HepG2 (cell line): ENCODE measurements around the gene SKP1. TPM values are rescaled to one million over a fixed set of nuclear protein-coding genes. Genes with fewer than 3 reads are reported as not detected.

Source experiments
- CENPX ChIP-seq: sonication (generic); formaldehyde crosslinking; IDR thresholded peaks from 2 replicates; pipeline ENCODE4 v1.9.0; 2021; ENCODE audit warnings: mild to moderate bottlenecking, missing genetic modification reagents, moderate library complexity
- GFI1 ChIP-seq: sonication (generic); formaldehyde crosslinking; IDR thresholded peaks from 2 replicates; pipeline ENCODE4 v1.5.0; 2020; ENCODE audit warnings: missing genetic modification reagents, mild to moderate bottlenecking, borderline replicate concordance
- HMG20A ChIP-seq: IDR thresholded peaks from 2 replicates; pipeline ENCODE4 v1.6.1; 2016; ENCODE audit warnings: borderline replicate concordance
- MYC ChIP-seq: sonication (generic); formaldehyde crosslinking; IDR thresholded peaks from 2 replicates; pipeline ENCODE4 v1.9.0; 2021; ENCODE audit warnings: missing genetic modification reagents, borderline replicate concordance
- NFYB ChIP-seq: sonication (generic); formaldehyde crosslinking; IDR thresholded peaks from 2 replicates; pipeline ENCODE4 v1.4.0; 2020; ENCODE audit warnings: missing genetic modification reagents
- TIGD3 ChIP-seq: sonication (generic); formaldehyde crosslinking; IDR thresholded peaks from 2 replicates; pipeline ENCODE4 v1.5.1; 2020; ENCODE audit warnings: mild to moderate bottlenecking, missing genetic modification reagents, borderline replicate concordance
- XRCC5 ChIP-seq: fragments of 200-400 bp; formaldehyde crosslinking; optimal IDR thresholded peaks from 2 replicates; pipeline ENCODE3; 2017; ENCODE audit warnings: mild to moderate bottlenecking, low read length
- ZBTB37 ChIP-seq: sonication (generic); formaldehyde crosslinking; IDR thresholded peaks from 2 replicates; pipeline ENCODE4 v1.4.0; 2020; ENCODE audit warnings: mild to moderate bottlenecking, missing genetic modification reagents
- ZFP82 ChIP-seq: sonication (generic); formaldehyde crosslinking; IDR thresholded peaks from 2 replicates; pipeline ENCODE4 v1.5.1; 2020; ENCODE audit warnings: mild to moderate bottlenecking, missing genetic modification reagents, borderline replicate concordance
- ZNF253 ChIP-seq: sonication (generic); formaldehyde crosslinking; IDR thresholded peaks from 2 replicates; pipeline ENCODE4 v1.8.0; 2022; ENCODE audit warnings: mild to moderate bottlenecking, missing genetic modification reagents, borderline replicate concordance
- ZNF317 ChIP-seq: sonication (generic); formaldehyde crosslinking; IDR thresholded peaks from 2 replicates; pipeline ENCODE4 v1.5.0; 2020; ENCODE audit warnings: mild to moderate bottlenecking, missing genetic modification reagents
- ZNF362 ChIP-seq: sonication (generic); formaldehyde crosslinking; IDR thresholded peaks from 2 replicates; pipeline ENCODE4 v1.4.0; 2020; ENCODE audit warnings: missing genetic modification reagents, mild to moderate bottlenecking, borderline replicate concordance
- ZNF577 ChIP-seq: sonication (generic); formaldehyde crosslinking; IDR thresholded peaks from 2 replicates; pipeline ENCODE4 v1.4.0; 2020; ENCODE audit warnings: mild to moderate bottlenecking, low read depth, missing genetic modification reagents, borderline replicate concordance
- polyA plus RNA-seq, 8 experiments: library from polyadenylated mRNA; depleted of rRNA in 3 of 8; stranded (reverse) in 7 of 8; unstranded in 1 of 8; fragments of >200 nt; fragmentation: Illumina TruSeq in 4 of 8; extraction: Trizol in 4 of 8; gene quantifications; 2 replicates each; pipeline versions ENCODE4 v1.2.1 to v1.2.3, GENCODE V29; 2011 to 2016; ENCODE audit warnings: low read depth in 4 of 8, missing spikeins in 1 of 8, mixed read lengths in 1 of 8; ENCODE audit not compliant: insufficient read depth in 1 of 8
- total RNA-seq, 5 experiments: library from RNA; depleted of rRNA; stranded (reverse); fragments of >200 nt; fragmentation: Illumina TruSeq; extraction: Trizol; gene quantifications; 2 replicates each; pipeline ENCODE4 v1.2.3, GENCODE V29; 2016; ENCODE audit warnings: low read depth in 1 of 5
- TF ChIP-seq, protein P1 (sequence below): sonication (generic); formaldehyde crosslinking; IDR thresholded peaks from 2 replicates; pipeline ENCODE4 v1.5.1; 2020; ENCODE audit warnings: missing genetic modification reagents, mild to moderate bottlenecking, borderline replicate concordance
- TF ChIP-seq, protein P2 (sequence below), 2 experiments: sonication (generic) in 1 of 2; formaldehyde crosslinking in 1 of 2; IDR thresholded peaks; 2 replicates each; pipeline versions ENCODE4 v1.4.0 to v1.6.1; 2018 to 2020; ENCODE audit warnings: missing genetic modification reagents in 2 of 2, borderline replicate concordance in 1 of 2, low read depth in 1 of 2, mild to moderate bottlenecking in 1 of 2, missing biosample characterization in 1 of 2
- TF ChIP-seq, protein P3 (sequence below): sonication (generic); formaldehyde crosslinking; IDR thresholded peaks from 2 replicates; pipeline ENCODE4 v1.4.0; 2020; ENCODE audit warnings: missing genetic modification reagents, mild to moderate bottlenecking, borderline replicate concordance

The SKP1 gene
- total and polyA plus RNA-seq, 2 of the 13 experiments (the other 11 are each of a cell fraction or from before 2014, with no cell fraction given) = 134 to 340 TPM

DNA sequence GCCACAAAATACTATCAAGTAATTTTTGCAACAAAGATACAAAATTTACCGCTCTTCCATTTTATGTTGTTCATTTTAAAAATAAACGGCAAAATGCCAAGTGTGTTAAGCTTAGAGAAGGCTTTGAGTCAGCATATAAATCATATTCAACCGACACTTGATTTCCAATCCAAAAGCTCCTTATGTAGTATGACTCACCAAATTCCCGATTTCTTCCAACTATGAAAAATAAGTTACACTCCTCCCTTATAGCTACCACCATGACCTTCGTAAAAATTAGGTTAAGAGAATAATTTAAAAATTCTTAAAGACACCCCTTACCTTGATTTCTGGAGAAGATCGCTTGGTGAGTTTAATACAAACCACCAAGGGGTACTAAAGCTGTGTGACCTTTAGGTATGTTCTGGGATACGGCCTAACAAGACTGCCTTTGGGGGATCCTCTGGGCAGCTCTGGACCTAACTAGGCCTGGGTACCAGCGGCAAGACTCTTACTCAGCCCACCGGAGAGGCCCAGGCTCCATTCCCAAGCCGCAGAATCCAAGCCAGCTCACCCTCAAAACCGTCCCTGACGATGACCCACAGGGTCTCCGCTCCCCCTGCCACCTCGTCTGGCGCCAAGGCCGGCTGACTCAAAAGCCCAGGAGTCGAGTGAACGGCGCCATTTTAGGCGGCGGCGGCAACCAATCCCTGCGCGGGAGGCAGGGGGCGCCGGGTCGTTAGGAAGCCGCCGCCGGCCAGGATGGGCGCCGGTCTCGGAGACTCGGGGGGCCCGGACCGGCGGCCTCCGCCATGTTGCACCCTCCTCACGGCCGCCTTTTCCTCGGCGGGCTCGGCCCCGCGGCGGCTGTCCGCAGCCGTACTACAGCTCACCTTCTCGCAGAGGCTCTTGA lies 48.4 kb upstream of the SKP1 start (continued):
- TF ChIP-seq, protein P1, sequence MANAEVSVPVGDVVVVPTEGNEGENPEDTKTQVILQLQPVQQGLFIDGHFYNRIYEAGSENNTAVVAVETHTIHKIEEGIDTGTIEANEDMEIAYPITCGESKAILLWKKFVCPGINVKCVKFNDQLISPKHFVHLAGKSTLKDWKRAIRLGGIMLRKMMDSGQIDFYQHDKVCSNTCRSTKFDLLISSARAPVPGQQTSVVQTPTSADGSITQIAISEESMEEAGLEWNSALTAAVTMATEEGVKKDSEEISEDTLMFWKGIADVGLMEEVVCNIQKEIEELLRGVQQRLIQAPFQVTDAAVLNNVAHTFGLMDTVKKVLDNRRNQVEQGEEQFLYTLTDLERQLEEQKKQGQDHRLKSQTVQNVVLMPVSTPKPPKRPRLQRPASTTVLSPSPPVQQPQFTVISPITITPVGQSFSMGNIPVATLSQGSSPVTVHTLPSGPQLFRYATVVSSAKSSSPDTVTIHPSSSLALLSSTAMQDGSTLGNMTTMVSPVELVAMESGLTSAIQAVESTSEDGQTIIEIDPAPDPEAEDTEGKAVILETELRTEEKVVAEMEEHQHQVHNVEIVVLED (CRISPR knock-in tag) = no peak
- TF ChIP-seq ZNF253 (0 out of 2 replicates have a peak, but pooled peaks have one; percentile 27), ZNF317 (CRISPR knock-in tag) (peak; percentile 71; the same call in 1 of the 2 replicates), ZNF362 (CRISPR knock-in tag) (no peak), HMG20A (CRISPR knock-in tag) (no peak), XRCC5 (no peak), GFI1 (CRISPR knock-in tag) (no peak), NFYB (CRISPR knock-in tag) (peak; percentile 59), ZBTB37 (CRISPR knock-in tag) (peak; percentile 71; the same call in 1 of the 2 replicates), MYC (CRISPR knock-in tag) (no peak), TIGD3 (CRISPR knock-in tag) (no peak), CENPX (CRISPR knock-in tag) (no peak), ZFP82 (CRISPR knock-in tag) (no peak; the same call in 1 of the 2 replicates), ZNF577 (CRISPR knock-in tag) (no peak)
- TF ChIP-seq, protein P2, sequence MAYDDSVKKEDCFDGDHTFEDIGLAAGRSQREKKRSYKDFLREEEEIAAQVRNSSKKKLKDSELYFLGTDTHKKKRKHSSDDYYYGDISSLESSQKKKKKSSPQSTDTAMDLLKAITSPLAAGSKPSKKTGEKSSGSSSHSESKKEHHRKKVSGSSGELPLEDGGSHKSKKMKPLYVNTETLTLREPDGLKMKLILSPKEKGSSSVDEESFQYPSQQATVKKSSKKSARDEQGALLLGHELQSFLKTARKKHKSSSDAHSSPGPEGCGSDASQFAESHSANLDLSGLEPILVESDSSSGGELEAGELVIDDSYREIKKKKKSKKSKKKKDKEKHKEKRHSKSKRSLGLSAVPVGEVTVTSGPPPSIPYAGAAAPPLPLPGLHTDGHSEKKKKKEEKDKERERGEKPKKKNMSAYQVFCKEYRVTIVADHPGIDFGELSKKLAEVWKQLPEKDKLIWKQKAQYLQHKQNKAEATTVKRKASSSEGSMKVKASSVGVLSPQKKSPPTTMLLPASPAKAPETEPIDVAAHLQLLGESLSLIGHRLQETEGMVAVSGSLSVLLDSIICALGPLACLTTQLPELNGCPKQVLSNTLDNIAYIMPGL (CRISPR knock-in tag; IDR thresholded peaks at IDR 0.05; ENCODE audit: borderline replicate concordance in 1 of 2, low read depth in 1 of 2) = peak in 1 of 2 experiments; percentile 70; a peak in 1 of 4 replicates
- TF ChIP-seq, protein P3, sequence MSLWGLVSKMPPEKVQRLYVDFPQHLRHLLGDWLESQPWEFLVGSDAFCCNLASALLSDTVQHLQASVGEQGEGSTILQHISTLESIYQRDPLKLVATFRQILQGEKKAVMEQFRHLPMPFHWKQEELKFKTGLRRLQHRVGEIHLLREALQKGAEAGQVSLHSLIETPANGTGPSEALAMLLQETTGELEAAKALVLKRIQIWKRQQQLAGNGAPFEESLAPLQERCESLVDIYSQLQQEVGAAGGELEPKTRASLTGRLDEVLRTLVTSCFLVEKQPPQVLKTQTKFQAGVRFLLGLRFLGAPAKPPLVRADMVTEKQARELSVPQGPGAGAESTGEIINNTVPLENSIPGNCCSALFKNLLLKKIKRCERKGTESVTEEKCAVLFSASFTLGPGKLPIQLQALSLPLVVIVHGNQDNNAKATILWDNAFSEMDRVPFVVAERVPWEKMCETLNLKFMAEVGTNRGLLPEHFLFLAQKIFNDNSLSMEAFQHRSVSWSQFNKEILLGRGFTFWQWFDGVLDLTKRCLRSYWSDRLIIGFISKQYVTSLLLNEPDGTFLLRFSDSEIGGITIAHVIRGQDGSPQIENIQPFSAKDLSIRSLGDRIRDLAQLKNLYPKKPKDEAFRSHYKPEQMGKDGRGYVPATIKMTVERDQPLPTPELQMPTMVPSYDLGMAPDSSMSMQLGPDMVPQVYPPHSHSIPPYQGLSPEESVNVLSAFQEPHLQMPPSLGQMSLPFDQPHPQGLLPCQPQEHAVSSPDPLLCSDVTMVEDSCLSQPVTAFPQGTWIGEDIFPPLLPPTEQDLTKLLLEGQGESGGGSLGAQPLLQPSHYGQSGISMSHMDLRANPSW (CRISPR knock-in tag) = no peak; the same call in 1 of the 2 replicates
